ENCODE measurements around the gene BPNT1. TPM values are rescaled to one million over a fixed set of nuclear protein-coding genes. Genes with fewer than 3 reads are reported as not detected.

Gene BPNT1
- total RNA-seq, 1 experiment from 2014 or later: 41.5 TPM

- no peak overlapping the region for H3K27ac ChIP-seq
- ChIA-PET CTCF (no interaction called here), POLR2A (ENCODE audit: unreplicated experiment) (interaction anchor here (0.5 kb wide), 1 partner anchor 46 kb away, joined by 3 read pairs; no protein-coding TSS in a partner anchor)
- no peak overlapping the region for H3K4me2 ChIP-seq
- H2AFZ ChIP-seq: no peak overlapping the region
- TF ChIP-seq EZH2 (IDR thresholded peaks at IDR 0.05; ENCODE audit: low read depth): no peak
- TF ChIP-seq, protein P1, sequence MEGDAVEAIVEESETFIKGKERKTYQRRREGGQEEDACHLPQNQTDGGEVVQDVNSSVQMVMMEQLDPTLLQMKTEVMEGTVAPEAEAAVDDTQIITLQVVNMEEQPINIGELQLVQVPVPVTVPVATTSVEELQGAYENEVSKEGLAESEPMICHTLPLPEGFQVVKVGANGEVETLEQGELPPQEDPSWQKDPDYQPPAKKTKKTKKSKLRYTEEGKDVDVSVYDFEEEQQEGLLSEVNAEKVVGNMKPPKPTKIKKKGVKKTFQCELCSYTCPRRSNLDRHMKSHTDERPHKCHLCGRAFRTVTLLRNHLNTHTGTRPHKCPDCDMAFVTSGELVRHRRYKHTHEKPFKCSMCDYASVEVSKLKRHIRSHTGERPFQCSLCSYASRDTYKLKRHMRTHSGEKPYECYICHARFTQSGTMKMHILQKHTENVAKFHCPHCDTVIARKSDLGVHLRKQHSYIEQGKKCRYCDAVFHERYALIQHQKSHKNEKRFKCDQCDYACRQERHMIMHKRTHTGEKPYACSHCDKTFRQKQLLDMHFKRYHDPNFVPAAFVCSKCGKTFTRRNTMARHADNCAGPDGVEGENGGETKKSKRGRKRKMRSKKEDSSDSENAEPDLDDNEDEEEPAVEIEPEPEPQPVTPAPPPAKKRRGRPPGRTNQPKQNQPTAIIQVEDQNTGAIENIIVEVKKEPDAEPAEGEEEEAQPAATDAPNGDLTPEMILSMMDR (conservative IDR thresholded peaks at IDR 0.05): no peak
- no peak for DNase-seq
- peaks cover 35% of the 10 kb centered on the region for H3K36me3 ChIP-seq (ENCODE audit: low read depth)
- H3K4me1 ChIP-seq (replicated peaks; ENCODE audit: insufficient read depth): no peaks in the 10 kb centered on the region
- intact Hi-C loops (cut with micrococcal nuclease; ENCODE audit: unreplicated experiment): no loop called here
- no peaks in the 10 kb centered on the region for H3F3A ChIP-seq (ENCODE audit: insufficient read depth, low read depth)
- no peak overlapping the region for H3K4me3 ChIP-seq
- H3K27me3 ChIP-seq (ENCODE audit: insufficient read depth, low read depth): no peaks in the 10 kb centered on the region
- no peaks in the 10 kb centered on the region for H3K79me2 ChIP-seq (ENCODE audit: low read depth)
- no TSS peak for BruUV-seq (replicated peaks)
- H4K20me1 ChIP-seq (ENCODE audit: insufficient read depth): no peaks in the 10 kb centered on the region
- H3K9me3 ChIP-seq (ENCODE audit: insufficient read depth, low read depth): no peaks in the 10 kb centered on the region
- H3K9me2 ChIP-seq (ENCODE audit: insufficient read depth): no peaks in the 10 kb centered on the region
These were observed 46.2 kb upstream of the BPNT1 start for GRCh38 chr1:220135755-220136154.

- CTCF ChIA-PET: no interaction called here
- no peaks in the 10 kb centered on the region for H3F3A ChIP-seq (ENCODE audit: insufficient read depth, low read depth)
- H3K27ac ChIP-seq: no peak overlapping the region
- H3K36me3 ChIP-seq (ENCODE audit: low read depth): peaks cover 30% of the 10 kb centered on the region; the same call in 1 of the 2 replicates
- no peaks in the 10 kb centered on the region for H3K4me1 ChIP-seq (replicated peaks; ENCODE audit: insufficient read depth)
- no peak overlapping the region for H2AFZ ChIP-seq
- intact Hi-C loops (cut with micrococcal nuclease; ENCODE audit: unreplicated experiment): no loop called here
- no peaks in the 10 kb centered on the region for H3K27me3 ChIP-seq (ENCODE audit: insufficient read depth, low read depth)
- no peak for DNase-seq
- H3K4me3 ChIP-seq: no peak overlapping the region
- no peaks in the 10 kb centered on the region for H3K9me3 ChIP-seq (ENCODE audit: insufficient read depth, low read depth)
- no peak overlapping the region for H3K4me2 ChIP-seq
- no peaks in the 10 kb centered on the region for H3K79me2 ChIP-seq (ENCODE audit: low read depth)
- H4K20me1 ChIP-seq (ENCODE audit: insufficient read depth): 0 out of 2 replicates have a peak, but pooled peaks cover under 1% of the 10 kb centered on the region
- POLR2A ChIA-PET (ENCODE audit: unreplicated experiment): no interaction called here
- no peaks in the 10 kb centered on the region for H3K9me2 ChIP-seq (ENCODE audit: insufficient read depth)
- TF ChIP-seq, protein P1 (conservative IDR thresholded peaks at IDR 0.05): no peak
- no peak for TF ChIP-seq EZH2 (IDR thresholded peaks at IDR 0.05; ENCODE audit: low read depth)
- no TSS peak for BruUV-seq (replicated peaks)
These were observed 40.1 kb upstream of the BPNT1 start for GRCh38 chr1:220129479-220130210.

GRCh38 chr1:220127076-220127475, 37.5 kb upstream of the BPNT1 start:
- Histone ChIP-seq H3K27ac (no peak overlapping the region), H3K9me3 (ENCODE audit: insufficient read depth, low read depth) (no peaks in the 10 kb centered on the region), H3K4me2 (no peak overlapping the region), H3K79me2 (ENCODE audit: low read depth) (no peaks in the 10 kb centered on the region), H3F3A (ENCODE audit: insufficient read depth, low read depth) (peaks cover 5% of the 10 kb centered on the region; the same call in 1 of the 2 replicates), H3K4me1 (replicated peaks; ENCODE audit: insufficient read depth) (no peaks in the 10 kb centered on the region), H4K20me1 (ENCODE audit: insufficient read depth) (0 out of 2 replicates have a peak, but pooled peaks cover 10% of the 10 kb centered on the region), H2AFZ (no peak overlapping the region), H3K9me2 (ENCODE audit: insufficient read depth) (no peaks in the 10 kb centered on the region), H3K27me3 (ENCODE audit: insufficient read depth, low read depth) (no peaks in the 10 kb centered on the region), H3K36me3 (ENCODE audit: low read depth) (peaks cover 30% of the 10 kb centered on the region; the same call in 1 of the 2 replicates), H3K4me3 (no peak overlapping the region)
- CTCF ChIA-PET: no interaction called here
- DNase-seq: no peak
- TF ChIP-seq EZH2 (IDR thresholded peaks at IDR 0.05; ENCODE audit: low read depth): no peak
- TF ChIP-seq, protein P1 (conservative IDR thresholded peaks at IDR 0.05): no peak
- POLR2A ChIA-PET (ENCODE audit: unreplicated experiment): no interaction called here
- BruUV-seq (replicated peaks): no TSS peak
- intact Hi-C loops (cut with micrococcal nuclease; ENCODE audit: unreplicated experiment): no loop called here
